Measurements from ENCODE around the gene MEF2B. TPM values are rescaled to one million over a fixed set of nuclear protein-coding genes. Genes with fewer than 3 reads are reported as not detected.

The MEF2B gene
- total and polyA plus RNA-seq, 4 experiments from 2014 or later: 0.71 to 5.2 (median 3.1) TPM; not detected in 1

DNA sequence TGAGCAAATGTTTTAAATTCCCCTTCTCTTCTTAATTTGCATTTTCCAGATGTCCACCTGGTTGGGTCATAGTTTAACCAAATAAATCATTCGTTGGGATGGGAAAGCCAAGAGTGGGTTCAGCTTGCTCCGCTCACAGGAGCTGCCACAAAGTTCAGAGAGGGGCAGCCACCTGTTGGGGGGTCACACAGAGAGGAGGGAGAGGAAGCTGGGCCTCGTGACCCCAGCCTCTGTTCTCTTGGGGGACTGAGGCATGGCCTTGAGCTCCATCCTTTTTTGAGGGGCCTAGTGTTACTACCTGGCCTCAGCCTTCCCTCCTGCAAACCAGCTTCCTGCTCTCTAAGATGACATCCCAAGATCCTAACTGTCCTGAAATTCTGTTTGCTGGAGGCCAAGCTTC is 2.5 kb downstream of the MEF2B start:
- H3K4me3 Mint-ChIP-seq: no peak overlapping the region
- Histone ChIP-seq H3K36me3 (ENCODE audit: insufficient read depth, low read length) (no peaks in the 10 kb centered on the region), H3K4me3 (ENCODE audit: low read length in 2 of 2) (no peak overlapping the region), H3K27ac (ENCODE audit: low read depth, low read length) (no peak overlapping the region), H3K9me3 (ENCODE audit: control insufficient read depth in 1 of 2, low read length in 2 of 2) (no peaks in the 10 kb centered on the region), H3K27me3 (ENCODE audit: insufficient read depth, low read length) (no peaks in the 10 kb centered on the region), H3K4me1 (ENCODE audit: insufficient read depth, low read length) (peaks cover 14% of the 10 kb centered on the region)
- intact Hi-C loops (cut with micrococcal nuclease): no loop called here
- H3K36me3 Mint-ChIP-seq: peaks cover 0 to 5% of the 10 kb centered on the region in 2 donors
- CTCF ChIA-PET (ENCODE audit: partially characterized antibody): interaction anchor here (2.4 kb wide), 1 partner anchor 9 kb away, joined by 9 read pairs; no protein-coding TSS in a partner anchor
- peaks cover 1% of the 10 kb centered on the region in 2 donors for H3K27me3 Mint-ChIP-seq
- POLR2A ChIA-PET (ENCODE audit: partially characterized antibody): interaction anchor here (0.6 to 1.1 kb wide), 3 partner anchors 9 to 188 kb away, joined by 3 read pairs; partner anchors contain the start of genes BORCS8 and RFXANK
- DNase-seq: no peak
- H3K4me1 Mint-ChIP-seq: peaks cover 11 to 17% (median 14%) of the 10 kb centered on the region in 4 donors
- no peaks in the 10 kb centered on the region for H3K9me3 Mint-ChIP-seq
- H3K27ac Mint-ChIP-seq: no peak overlapping the region

DNA sequence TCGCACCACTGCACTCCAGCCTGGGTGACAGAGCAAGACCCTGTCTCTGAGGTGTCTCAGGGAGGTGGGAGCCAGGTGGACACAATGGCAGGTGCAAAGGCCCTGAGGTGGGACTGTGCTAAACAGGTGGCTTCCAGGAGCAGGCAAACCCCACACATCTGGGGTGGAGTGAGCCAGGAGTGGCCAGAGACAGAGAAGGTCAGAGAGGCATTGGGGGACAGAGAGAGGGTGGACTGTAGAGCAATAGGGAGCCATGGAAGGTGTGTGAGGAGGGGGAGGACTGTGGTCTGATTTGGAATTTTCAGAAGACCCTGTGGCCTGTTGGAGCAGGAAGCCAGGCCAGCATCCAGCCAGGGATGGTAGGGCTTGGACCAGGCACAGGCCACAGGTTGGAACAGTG is 4.7 kb downstream of the MEF2B start:
- H3K4me3 ChIP-seq (ENCODE audit: low read length in 2 of 2): no peak overlapping the region
- H3K4me1 Mint-ChIP-seq: peaks cover 8 to 10% (median 10%) of the 10 kb centered on the region in 4 donors
- CTCF ChIA-PET (ENCODE audit: partially characterized antibody): no interaction called here

DNA sequence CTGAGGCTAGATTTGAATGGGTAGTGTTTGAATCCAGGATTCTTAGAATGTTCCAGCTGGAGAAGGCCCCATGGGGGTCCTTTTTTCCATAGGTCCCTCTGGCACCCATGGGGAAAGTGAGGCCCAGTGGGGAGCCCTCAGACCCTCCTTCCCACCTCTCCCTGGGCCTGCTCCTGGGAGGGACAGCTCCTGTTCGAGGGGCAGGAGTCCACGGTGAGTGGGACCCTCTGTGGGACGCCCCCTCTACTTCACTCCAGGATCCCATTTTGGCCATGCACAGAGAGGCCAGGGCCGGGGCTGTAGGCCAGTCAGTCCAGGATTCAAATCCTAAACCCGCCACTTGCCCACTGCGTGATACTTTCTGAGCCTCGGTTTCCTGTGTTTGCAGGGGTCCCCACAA is 7.6 kb downstream of the MEF2B start:
- DNase-seq: no peak
- no peaks in the 10 kb centered on the region for H3K9me3 Mint-ChIP-seq
- H3K36me3 ChIP-seq (ENCODE audit: insufficient read depth, low read length): no peaks in the 10 kb centered on the region
- H3K9me3 ChIP-seq (ENCODE audit: control insufficient read depth in 1 of 2, low read length in 2 of 2): no peaks in the 10 kb centered on the region
- CTCF ChIA-PET (ENCODE audit: partially characterized antibody): interaction anchor here (1.2 to 2.2 kb wide), 2 partner anchors 12 to 108 kb away, joined by 3 to 8 read pairs; no protein-coding TSS in a partner anchor
- no peak overlapping the region for H3K27ac Mint-ChIP-seq
- H3K4me3 Mint-ChIP-seq: no peak overlapping the region
- H3K36me3 Mint-ChIP-seq: peaks cover 0 to 4% of the 10 kb centered on the region in 2 donors
- no peak overlapping the region for H3K27ac ChIP-seq (ENCODE audit: low read depth, low read length)
- no peaks in the 10 kb centered on the region for H3K4me1 ChIP-seq (ENCODE audit: insufficient read depth, low read length)
- H3K27me3 ChIP-seq (ENCODE audit: insufficient read depth, low read length): no peaks in the 10 kb centered on the region
- intact Hi-C loops (cut with micrococcal nuclease): no loop called here
- no peaks in the 10 kb centered on the region for H3K27me3 Mint-ChIP-seq
- H3K4me3 ChIP-seq (ENCODE audit: low read length in 2 of 2): no peak overlapping the region
- H3K4me1 Mint-ChIP-seq: peaks cover 0 to 2% (median under 1%) of the 10 kb centered on the region in 4 donors
- POLR2A ChIA-PET (ENCODE audit: partially characterized antibody): no interaction called here

More for the DNA sequence above, 4.7 kb downstream of the MEF2B start:
- H3K36me3 ChIP-seq (ENCODE audit: insufficient read depth, low read length): no peaks in the 10 kb centered on the region
- H3K27ac ChIP-seq (ENCODE audit: low read depth, low read length): no peak overlapping the region
- no peaks in the 10 kb centered on the region for H3K9me3 ChIP-seq (ENCODE audit: control insufficient read depth in 1 of 2, low read length in 2 of 2)
- H3K36me3 Mint-ChIP-seq: peaks cover 0 to 7% of the 10 kb centered on the region in 2 donors
- DNase-seq: no peak
- peak overlapping the region in 1 of 7 donors; percentile 55 for H3K27ac Mint-ChIP-seq
- intact Hi-C loops (cut with micrococcal nuclease): no loop called here
- H3K9me3 Mint-ChIP-seq: no peaks in the 10 kb centered on the region
- POLR2A ChIA-PET (ENCODE audit: partially characterized antibody): no interaction called here
- no peaks in the 10 kb centered on the region for H3K27me3 ChIP-seq (ENCODE audit: insufficient read depth, low read length)
- H3K4me3 Mint-ChIP-seq: peak overlapping the region in 1 of 8 donors; percentile 29
- H3K4me1 ChIP-seq (ENCODE audit: insufficient read depth, low read length): peaks cover 9% of the 10 kb centered on the region
- peaks cover under 1 to 1% of the 10 kb centered on the region in 2 donors for H3K27me3 Mint-ChIP-seq

DNA sequence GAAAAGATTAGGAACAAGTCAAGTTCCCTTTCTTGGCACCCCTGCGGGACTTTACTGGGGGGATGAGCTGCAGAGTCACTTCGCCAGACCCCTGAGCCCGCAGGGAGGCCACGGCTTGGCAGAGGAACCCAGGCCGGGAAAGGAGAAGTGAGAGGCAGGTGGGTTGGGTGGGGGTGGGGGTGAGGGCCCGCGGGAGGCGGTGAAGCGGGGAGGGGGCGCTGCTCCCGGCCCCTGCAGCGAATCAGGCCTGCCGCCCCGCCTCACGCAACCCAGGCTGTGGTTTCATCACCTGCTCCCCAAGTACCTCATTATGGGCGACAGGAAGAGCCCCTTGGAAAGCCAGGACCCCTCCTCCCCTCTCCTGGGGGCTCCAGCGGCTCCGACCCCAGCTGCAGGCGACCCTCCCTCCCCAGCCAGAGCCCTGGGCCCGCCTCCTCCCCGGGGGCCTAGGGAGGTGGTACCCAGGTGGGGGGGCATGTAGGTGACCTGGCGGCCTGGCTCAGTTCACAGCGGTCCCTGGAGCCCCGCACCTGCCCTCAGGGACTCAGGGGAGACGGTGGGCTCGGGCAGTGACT is 9.5 kb downstream of the MEF2B start:
- H3K9me3 Mint-ChIP-seq: no peaks in the 10 kb centered on the region
- H3K4me3 Mint-ChIP-seq: no peak overlapping the region
- H3K4me1 ChIP-seq (ENCODE audit: insufficient read depth, low read length): no peaks in the 10 kb centered on the region
- H3K4me3 ChIP-seq (ENCODE audit: low read length in 2 of 2): no peak overlapping the region
- no peak for DNase-seq
- peaks cover 0 to 2% (median under 1%) of the 10 kb centered on the region in 4 donors for H3K4me1 Mint-ChIP-seq
- H3K27ac Mint-ChIP-seq: no peak overlapping the region
- POLR2A ChIA-PET (ENCODE audit: partially characterized antibody): no interaction called here
- H3K27ac ChIP-seq (ENCODE audit: low read depth, low read length): no peak overlapping the region
- H3K27me3 Mint-ChIP-seq: no peaks in the 10 kb centered on the region
- CTCF ChIA-PET (ENCODE audit: partially characterized antibody): interaction anchor here (2.2 kb wide), 1 partner anchor 14 kb away, joined by 8 read pairs; no protein-coding TSS in a partner anchor
- no peaks in the 10 kb centered on the region for H3K36me3 ChIP-seq (ENCODE audit: insufficient read depth, low read length)
- no peaks in the 10 kb centered on the region for H3K9me3 ChIP-seq (ENCODE audit: control insufficient read depth in 1 of 2, low read length in 2 of 2)
- H3K36me3 Mint-ChIP-seq: peaks cover 11 to 14% of the 10 kb centered on the region in 2 donors
- intact Hi-C loops (cut with micrococcal nuclease): no loop called here
- no peaks in the 10 kb centered on the region for H3K27me3 ChIP-seq (ENCODE audit: insufficient read depth, low read length)

DNA sequence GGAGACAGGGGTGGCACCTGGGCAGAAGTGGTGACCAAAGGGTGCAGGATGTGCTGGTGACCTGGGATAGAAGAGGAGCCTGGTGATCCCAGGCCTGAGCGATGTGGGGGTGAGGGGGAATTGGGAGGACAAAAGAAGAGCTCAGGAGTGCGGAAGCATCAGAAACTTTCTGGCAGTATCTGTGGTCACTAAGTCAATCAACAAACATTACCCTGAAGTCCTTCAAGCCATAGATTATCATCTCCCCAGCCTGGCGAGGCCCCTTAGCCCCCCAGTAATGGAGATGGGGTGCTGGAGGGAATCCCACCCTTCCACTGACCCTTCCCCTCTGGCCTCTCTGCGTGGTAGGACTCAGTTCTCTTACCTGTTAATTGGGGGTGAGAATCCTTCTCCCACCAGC is 10.5 kb downstream of the MEF2B start:
- peaks cover 11 to 22% of the 10 kb centered on the region in 2 donors for H3K36me3 Mint-ChIP-seq
- Histone ChIP-seq H3K27ac (ENCODE audit: low read depth, low read length) (no peak overlapping the region), H3K36me3 (ENCODE audit: insufficient read depth, low read length) (no peaks in the 10 kb centered on the region), H3K9me3 (ENCODE audit: control insufficient read depth in 1 of 2, low read length in 2 of 2) (no peaks in the 10 kb centered on the region), H3K4me1 (ENCODE audit: insufficient read depth, low read length) (no peaks in the 10 kb centered on the region), H3K4me3 (ENCODE audit: low read length in 2 of 2) (no peak overlapping the region), H3K27me3 (ENCODE audit: insufficient read depth, low read length) (no peaks in the 10 kb centered on the region)
- CTCF ChIA-PET (ENCODE audit: partially characterized antibody): no interaction called here
- H3K27ac Mint-ChIP-seq: no peak overlapping the region
- no peak for DNase-seq
- no peaks in the 10 kb centered on the region for H3K27me3 Mint-ChIP-seq
- POLR2A ChIA-PET (ENCODE audit: partially characterized antibody): no interaction called here
- intact Hi-C loops (cut with micrococcal nuclease): no loop called here
- no peak overlapping the region for H3K4me3 Mint-ChIP-seq
- no peaks in the 10 kb centered on the region for H3K9me3 Mint-ChIP-seq
- H3K4me1 Mint-ChIP-seq: peaks cover 0 to 2% (median under 1%) of the 10 kb centered on the region in 4 donors

DNA sequence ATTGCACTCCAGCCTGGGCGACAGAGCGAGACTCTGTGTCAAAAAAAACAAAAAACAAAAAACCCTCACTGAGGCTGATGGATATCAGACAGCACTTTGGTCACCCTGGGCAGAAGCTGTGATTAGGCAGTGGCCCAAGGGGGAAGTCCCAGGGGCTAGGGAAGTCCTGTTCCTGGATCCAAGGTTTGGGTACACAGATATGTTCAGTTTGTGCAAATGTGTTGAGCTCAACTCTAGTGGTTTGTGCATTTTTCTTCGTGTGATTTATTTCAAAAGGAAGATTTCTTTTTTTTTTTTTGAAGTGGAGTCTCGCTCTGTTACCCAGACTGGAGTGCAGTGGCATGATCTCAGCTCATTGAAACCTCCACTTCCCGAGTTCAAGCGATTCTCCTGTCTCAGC is 12.3 kb downstream of the MEF2B start:
- no peak overlapping the region for H3K4me3 Mint-ChIP-seq
- H3K36me3 ChIP-seq (ENCODE audit: insufficient read depth, low read length): no peaks in the 10 kb centered on the region
- intact Hi-C loops (cut with micrococcal nuclease): no loop called here
- CTCF ChIA-PET (ENCODE audit: partially characterized antibody): interaction anchor here (0.7 to 3.4 kb wide), 5 partner anchors 12 to 157 kb away, joined by 3 to 25 read pairs (median 3); no protein-coding TSS in a partner anchor
- H3K27ac ChIP-seq (ENCODE audit: low read depth, low read length): no peak overlapping the region
- no peaks in the 10 kb centered on the region for H3K9me3 Mint-ChIP-seq
- H3K4me1 Mint-ChIP-seq: peaks cover 0 to 2% (median under 1%) of the 10 kb centered on the region in 4 donors
- peaks cover 11 to 22% of the 10 kb centered on the region in 2 donors for H3K36me3 Mint-ChIP-seq
- H3K4me1 ChIP-seq (ENCODE audit: insufficient read depth, low read length): no peaks in the 10 kb centered on the region
- H3K9me3 ChIP-seq (ENCODE audit: control insufficient read depth in 1 of 2, low read length in 2 of 2): no peaks in the 10 kb centered on the region
- POLR2A ChIA-PET (ENCODE audit: partially characterized antibody): interaction anchor here (1.0 kb wide), 1 partner anchor 10 kb away, joined by 3 read pairs; no protein-coding TSS in a partner anchor
- H3K27me3 ChIP-seq (ENCODE audit: insufficient read depth, low read length): no peaks in the 10 kb centered on the region
- H3K4me3 ChIP-seq (ENCODE audit: low read length in 2 of 2): no peak overlapping the region
- no peaks in the 10 kb centered on the region for H3K27me3 Mint-ChIP-seq
- DNase-seq: no peak
- no peak overlapping the region for H3K27ac Mint-ChIP-seq

DNA sequence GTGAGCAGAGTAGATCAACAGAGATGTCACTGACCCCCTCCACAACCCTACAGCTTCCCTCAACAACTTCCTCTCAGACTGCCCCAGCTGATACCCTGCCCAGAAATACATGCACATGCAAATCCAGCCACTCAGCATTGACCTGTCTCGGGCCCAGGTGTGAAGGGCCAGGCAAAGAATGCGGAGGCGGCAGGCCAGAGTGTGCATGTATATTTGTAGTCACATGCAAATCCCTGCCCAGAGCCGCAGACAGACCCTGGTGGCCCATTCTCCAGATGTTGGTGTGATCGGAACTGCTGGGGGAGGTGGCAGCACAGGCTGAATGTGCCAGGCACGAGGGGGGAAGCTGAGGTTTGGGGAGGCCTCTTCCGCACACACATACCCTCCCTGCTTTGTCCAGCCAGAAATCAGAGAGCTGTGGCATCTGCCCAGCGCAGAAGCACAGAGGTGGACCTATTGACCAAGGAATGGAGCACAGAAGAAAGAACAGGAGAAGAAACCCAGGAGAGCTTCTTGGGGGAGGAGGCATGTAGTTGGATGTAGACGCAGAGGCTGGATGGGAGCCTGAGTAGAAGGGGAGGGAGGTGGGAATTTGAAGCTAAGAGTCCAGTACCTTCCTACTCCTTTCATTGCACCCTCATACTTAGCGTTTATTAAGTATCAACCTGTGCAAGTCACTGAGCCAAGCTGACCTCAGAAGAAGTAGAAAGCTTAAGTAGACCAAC is 14.4 kb downstream of the MEF2B start:
- no peaks in the 10 kb centered on the region for H3K9me3 Mint-ChIP-seq
- Histone ChIP-seq H3K4me3 (ENCODE audit: low read length in 2 of 2) (no peak overlapping the region), H3K4me1 (ENCODE audit: insufficient read depth, low read length) (no peaks in the 10 kb centered on the region), H3K27me3 (ENCODE audit: insufficient read depth, low read length) (no peaks in the 10 kb centered on the region), H3K9me3 (ENCODE audit: control insufficient read depth in 1 of 2, low read length in 2 of 2) (no peaks in the 10 kb centered on the region), H3K36me3 (ENCODE audit: insufficient read depth, low read length) (no peaks in the 10 kb centered on the region), H3K27ac (ENCODE audit: low read depth, low read length) (no peak overlapping the region)
- ChIA-PET CTCF (ENCODE audit: partially characterized antibody) (interaction anchor here (1.4 to 3.4 kb wide), 2 partner anchors 15 to 19 kb away, joined by 3 to 25 read pairs; no protein-coding TSS in a partner anchor), POLR2A (ENCODE audit: partially characterized antibody) (no interaction called here)
- no peak overlapping the region for H3K4me3 Mint-ChIP-seq
- H3K4me1 Mint-ChIP-seq: no peaks in the 10 kb centered on the region
- no peak overlapping the region for H3K27ac Mint-ChIP-seq
- no peaks in the 10 kb centered on the region for H3K27me3 Mint-ChIP-seq
- peaks cover 10 to 22% of the 10 kb centered on the region in 2 donors for H3K36me3 Mint-ChIP-seq
- intact Hi-C loops (cut with micrococcal nuclease): no loop called here
- no peak for DNase-seq

Measured in CD4-positive, alpha-beta memory T cell (primary cell).